IMR-90 (cell line): ENCODE results near the gene ANKRD22. TPM values are rescaled to one million over a fixed set of nuclear protein-coding genes. Genes with fewer than 3 reads are reported as not detected.

Experiments
- ATAC-seq: fragments of 200-7000 bp; cut with Tn5 transposase; 2 replicates; pipeline ENCODE4 v1.9.1; 2020; ENCODE audit warnings: low read depth, mild to moderate bottlenecking, moderate library complexity
- BruUV-seq: library from RNA; stranded (reverse); fragments of 400-500 nt; replicated peaks from 2 replicates; lab custom pipeline; 2021; lab: Mats Ljungman, UMichigan
- CTCF ChIA-PET: fragments of 300-600 bp; formaldehyde crosslinking; extraction: SDS; loops from one replicate; lab custom pipeline; 2021; ENCODE audit warnings: antibody characterized with exemption; lab: Yijun Ruan, JAX
- POLR2A ChIA-PET: fragments of 300-600 bp; sonication (Branson Sonifier 250); formaldehyde crosslinking; loops from one replicate; lab custom pipeline; 2022; ENCODE audit warnings: antibody characterized with exemption; ENCODE audit not compliant: unreplicated experiment; lab: Charles Lee
- DNase-seq: peaks from one replicate; pipeline ENCODE4 v3.0.0; 2013
- H2AFZ ChIP-seq: replicated peaks from 2 replicates; pipeline ENCODE3; 2013; ENCODE audit warnings: low read length, mild to moderate bottlenecking; ENCODE audit not compliant: poor library complexity
- H2AK5ac ChIP-seq: 2 replicates; pipeline ENCODE4 v1.6.1; 2013; ENCODE audit warnings: low read depth, low read length, inconsistent platforms
- H2AK9ac ChIP-seq: replicated peaks from 2 replicates; pipeline ENCODE3; 2013; ENCODE audit warnings: mild to moderate bottlenecking, low read depth, low read length, moderate library complexity; ENCODE audit not compliant: poor library complexity
- H2BK120ac ChIP-seq: 2 replicates; pipeline ENCODE4 v1.6.1; 2013; ENCODE audit warnings: low read depth, low read length, inconsistent platforms
- H2BK15ac ChIP-seq: 3 replicates; pipeline ENCODE4 v1.6.1; 2013; ENCODE audit warnings: low read depth, low read length, inconsistent platforms
- H2BK20ac ChIP-seq: 2 replicates; pipeline ENCODE4 v1.6.1; 2013; ENCODE audit warnings: low read depth, mild to moderate bottlenecking, inconsistent platforms, low read length, moderate library complexity
- H2BK5ac ChIP-seq: 2 replicates; pipeline ENCODE4 v1.6.1; 2013; ENCODE audit warnings: mild to moderate bottlenecking, low read depth, low read length, inconsistent platforms; ENCODE audit not compliant: poor library complexity, severe bottlenecking
- H3K14ac ChIP-seq: replicated peaks from 2 replicates; pipeline ENCODE4 v1.6.1; 2013; ENCODE audit warnings: low read depth, low read length, inconsistent platforms
- H3K18ac ChIP-seq: 2 replicates; pipeline ENCODE4 v1.6.1; 2013; ENCODE audit warnings: low read depth, low read length, control low read depth
- H3K23ac ChIP-seq: 2 replicates; pipeline ENCODE4 v1.6.1; 2013; ENCODE audit warnings: low read depth, low read length, inconsistent platforms
- H3K27ac ChIP-seq: 2 replicates; pipeline ENCODE4 v1.5.1; 2013; ENCODE audit warnings: mild to moderate bottlenecking, control low read depth, low read length; ENCODE audit not compliant: insufficient read depth
- H3K27me3 ChIP-seq: 2 replicates; pipeline ENCODE4 v1.6.1; 2013; ENCODE audit warnings: low read length; ENCODE audit not compliant: control insufficient read depth, insufficient read depth
- H3K36me3 ChIP-seq: 2 replicates; pipeline ENCODE4 v1.6.1; 2013; ENCODE audit warnings: low read length, mixed read lengths; ENCODE audit not compliant: control insufficient read depth, insufficient read depth
- H3K4ac ChIP-seq: 2 replicates; pipeline ENCODE4 v1.6.1; 2013; ENCODE audit warnings: low read depth, low read length, inconsistent platforms
- H3K4me1 ChIP-seq: 2 replicates; pipeline ENCODE4 v1.6.1; 2013; ENCODE audit warnings: low read length, mixed read lengths; ENCODE audit not compliant: control insufficient read depth, insufficient read depth
- H3K4me2 ChIP-seq: 2 replicates; pipeline ENCODE4 v1.6.1; 2013; ENCODE audit warnings: low read depth, mild to moderate bottlenecking, control low read depth, low read length, moderate library complexity
- H3K4me3 ChIP-seq: 2 replicates; pipeline ENCODE4 v1.5.1; 2013; ENCODE audit warnings: low read depth, mild to moderate bottlenecking, control low read depth, low read length, moderate library complexity; ENCODE audit not compliant: insufficient read depth
- H3K56ac ChIP-seq: 2 replicates; pipeline ENCODE4 v1.6.1; 2013; ENCODE audit warnings: low read length, inconsistent platforms; ENCODE audit not compliant: insufficient read depth; ENCODE audit errors: extremely low read depth
- H3K79me1 ChIP-seq, 2 experiments: 2 replicates each; pipeline ENCODE4 v1.6.1; 2013; ENCODE audit warnings: low read length in 2 of 2, inconsistent platforms in 1 of 2, low read depth in 1 of 2
- H3K9ac ChIP-seq: 2 replicates; pipeline ENCODE4 v1.6.1; 2013; ENCODE audit warnings: low read depth, low read length, control low read depth
- H3K9me1 ChIP-seq: 2 replicates; pipeline ENCODE4 v1.6.1; 2013; ENCODE audit warnings: low read length, inconsistent platforms; ENCODE audit not compliant: insufficient read depth
- H3K9me3 ChIP-seq: 2 replicates; pipeline ENCODE4 v1.6.1; 2013; ENCODE audit warnings: low read length; ENCODE audit not compliant: control insufficient read depth, insufficient read depth
- H4K20me1 ChIP-seq: 2 replicates; pipeline ENCODE4 v1.6.1; 2013; ENCODE audit warnings: low read length, inconsistent platforms; ENCODE audit not compliant: insufficient read depth
- H4K5ac ChIP-seq: 2 replicates; pipeline ENCODE4 v1.6.1; 2013; ENCODE audit warnings: mild to moderate bottlenecking, low read depth, low read length, control low read depth
- H4K8ac ChIP-seq, 2 experiments: 2 replicates each; pipeline ENCODE4 v1.6.1; 2013; ENCODE audit warnings: low read depth in 2 of 2, low read length in 2 of 2, control low read depth in 1 of 2, inconsistent platforms in 1 of 2
- H4K91ac ChIP-seq: 2 replicates; pipeline ENCODE4 v1.6.1; 2013; ENCODE audit warnings: low read depth, low read length, inconsistent platforms; ENCODE audit not compliant: insufficient read depth
- MAFK ChIP-seq: IDR thresholded peaks from 2 replicates; pipeline ENCODE4 v1.6.1; 2012; ENCODE audit warnings: low read depth, low read length, improper control_type of control experiment
- RAD21 ChIP-seq: IDR thresholded peaks from 2 replicates; pipeline ENCODE4 v1.6.1; 2012; ENCODE audit warnings: low read length, improper control_type of control experiment
- WGBS, 2 experiments: methylation state at CpG; one replicate each; pipeline versions ENCODE4 v1.1.5 to v1.1.7; 2013; ENCODE audit warnings: missing lambda C conversion rate in 2 of 2; ENCODE audit not compliant: insufficient read length in 1 of 2; ENCODE audit errors: extremely low coverage in 2 of 2; 5-methylcytosine and 5-hydroxymethylcytosine counted together
- dilution Hi-C: fragments of 300-500 bp; cut with HindIII; formaldehyde crosslinking; loops from one replicate; pipeline ENCODE4 v1.14.3; 2018; ENCODE audit warnings: low sequenced_read_pairs; ENCODE audit not compliant: unreplicated experiment
- in situ Hi-C: fragments of 300-500 bp; cut with MboI; formaldehyde crosslinking; loops from 3 replicates; pipeline ENCODE4 v1.14.3; 2019; ENCODE audit warnings: low sequenced_read_pairs, inconsistent platforms, mixed read lengths
- intact Hi-C: fragments of 100-400 bp; cut with micrococcal nuclease; formaldehyde crosslinking; loops from 2 replicates; pipeline ENCODE4 v1.10.0; 2022
- polyA plus RNA-seq, 3 experiments: library from polyadenylated mRNA; depleted of rRNA; stranded (reverse); fragments of >200 nt; gene quantifications; 2 replicates each; pipeline ENCODE4 v1.2.3, GENCODE V29; 2012; ENCODE audit warnings: low replicate concordance in 1 of 3
- total RNA-seq: library from RNA; depleted of rRNA; stranded (reverse); fragments of >200 nt; gene quantifications from 2 replicates; pipeline ENCODE4 v1.2.3, GENCODE V29; 2012

The ANKRD22 gene
- total and polyA plus RNA-seq, 2 of the 4 experiments (the other 2 are of a cell fraction): not detected

- Histone ChIP-seq H4K5ac (peak overlapping the region; percentile 85; the same call in 1 of the 2 replicates), H3K27me3 (no peaks in the 10 kb centered on the region), H4K8ac (peak overlapping the region; percentile 58 to 92; a peak in 3 of 4 replicates), H3K9me1 (peaks cover 14% of the 10 kb centered on the region), H4K20me1 (no peaks in the 10 kb centered on the region; the same call in 1 of the 2 replicates), H3K4ac (peak overlapping the region; percentile 75; the same call in 1 of the 2 replicates), H3K18ac (peak overlapping the region; percentile 96; the same call in 1 of the 2 replicates), H2BK20ac (peak overlapping the region; percentile 96), H3K27ac (no peak overlapping the region), H2AK9ac (no peak overlapping the region), H3K14ac (peak overlapping the region; percentile 76), H2AK5ac (peak overlapping the region; percentile 55; the same call in 1 of the 2 replicates), H3K4me3 (no peak overlapping the region), H3K79me1 (peaks cover 8 to 58% of the 10 kb centered on the region in 2 experiments), H3K9ac (peak overlapping the region; percentile 11; the same call in 1 of the 2 replicates), H4K91ac (peak overlapping the region; percentile 90), H2BK15ac (peak overlapping the region; percentile 82), H3K23ac (peak overlapping the region; percentile 93; the same call in 1 of the 2 replicates), H3K36me3 (peaks cover 2% of the 10 kb centered on the region; the same call in 1 of the 2 replicates), H3K4me2 (peak overlapping the region; percentile 89), H3K56ac (peak overlapping the region; percentile 70), H3K4me1 (peaks cover 28% of the 10 kb centered on the region), H2BK5ac (peak overlapping the region; percentile 95), H2BK120ac (peak overlapping the region; percentile 94), H3K9me3 (no peaks in the 10 kb centered on the region), H2AFZ (no peak overlapping the region)
- CTCF ChIA-PET: interaction anchor here (0.6 to 1.0 kb wide), 2 partner anchors 51 to 236 kb away, joined by 3 read pairs; no protein-coding TSS in a partner anchor
- in situ Hi-C loops (no loop called here), dilution Hi-C loops (no loop called here), intact Hi-C loops (no loop called here)
- DNase-seq (no peak), ATAC-seq (no peak)
- TF ChIP-seq RAD21 (no peak), MAFK (peak; percentile 40; the same call in 1 of the 2 replicates)
- POLR2A ChIA-PET: interaction anchor here (0.6 kb wide), 1 partner anchor 427 kb away, joined by 3 read pairs; no protein-coding TSS in a partner anchor
- WGBS, 2 experiments: no CpG with 5 or more reads among the region's 2 CpGs
- no TSS peak for BruUV-seq
Measured at GRCh38 chr10:88883448-88883809, 31.8 kb upstream of the ANKRD22 start.
